Astrocyte of the spinal cord (primary cell): ENCODE data around the gene JUND.

ENCODE experiments used
- DNase-seq: peaks from one replicate; pipeline ENCODE4 v3.0.0; 2011; ENCODE audit warnings: low read depth, low spot score
- H3K4me3 ChIP-seq: 2 replicates; pipeline ENCODE4 v1.5.1; 2011; ENCODE audit warnings: low read depth, mild to moderate bottlenecking, low read length, moderate library complexity
- in situ Hi-C: cut with HindIII; loops from 2 replicates; pipeline ENCODE4 v1.10.0; 2017; ENCODE audit warnings: low sequenced_read_pairs
- TF ChIP-seq, protein P1 (sequence below): IDR thresholded peaks from 2 replicates; pipeline ENCODE4 v1.5.1; 2012; ENCODE audit warnings: low read depth, mild to moderate bottlenecking, low read length, inconsistent platforms

Gene JUND

DNA sequence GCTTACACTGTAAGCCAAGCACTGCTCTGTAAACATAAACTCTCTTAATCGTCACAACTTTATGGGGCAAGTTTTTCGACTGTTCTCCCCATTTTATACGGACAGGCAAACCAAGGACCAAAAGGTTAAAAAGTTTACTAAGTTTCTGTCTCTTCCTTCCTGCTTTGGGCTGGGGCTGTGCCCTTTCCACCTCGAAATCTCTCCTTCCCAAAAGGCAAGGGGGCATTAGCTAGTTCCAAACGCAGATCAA lies 2.2 kb downstream of the JUND start:
- TF ChIP-seq, protein P1, sequence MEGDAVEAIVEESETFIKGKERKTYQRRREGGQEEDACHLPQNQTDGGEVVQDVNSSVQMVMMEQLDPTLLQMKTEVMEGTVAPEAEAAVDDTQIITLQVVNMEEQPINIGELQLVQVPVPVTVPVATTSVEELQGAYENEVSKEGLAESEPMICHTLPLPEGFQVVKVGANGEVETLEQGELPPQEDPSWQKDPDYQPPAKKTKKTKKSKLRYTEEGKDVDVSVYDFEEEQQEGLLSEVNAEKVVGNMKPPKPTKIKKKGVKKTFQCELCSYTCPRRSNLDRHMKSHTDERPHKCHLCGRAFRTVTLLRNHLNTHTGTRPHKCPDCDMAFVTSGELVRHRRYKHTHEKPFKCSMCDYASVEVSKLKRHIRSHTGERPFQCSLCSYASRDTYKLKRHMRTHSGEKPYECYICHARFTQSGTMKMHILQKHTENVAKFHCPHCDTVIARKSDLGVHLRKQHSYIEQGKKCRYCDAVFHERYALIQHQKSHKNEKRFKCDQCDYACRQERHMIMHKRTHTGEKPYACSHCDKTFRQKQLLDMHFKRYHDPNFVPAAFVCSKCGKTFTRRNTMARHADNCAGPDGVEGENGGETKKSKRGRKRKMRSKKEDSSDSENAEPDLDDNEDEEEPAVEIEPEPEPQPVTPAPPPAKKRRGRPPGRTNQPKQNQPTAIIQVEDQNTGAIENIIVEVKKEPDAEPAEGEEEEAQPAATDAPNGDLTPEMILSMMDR = no peak
- no peak for DNase-seq
- peak overlapping the region; percentile 96 for H3K4me3 ChIP-seq
- in situ Hi-C loops = no loop called here

DNA sequence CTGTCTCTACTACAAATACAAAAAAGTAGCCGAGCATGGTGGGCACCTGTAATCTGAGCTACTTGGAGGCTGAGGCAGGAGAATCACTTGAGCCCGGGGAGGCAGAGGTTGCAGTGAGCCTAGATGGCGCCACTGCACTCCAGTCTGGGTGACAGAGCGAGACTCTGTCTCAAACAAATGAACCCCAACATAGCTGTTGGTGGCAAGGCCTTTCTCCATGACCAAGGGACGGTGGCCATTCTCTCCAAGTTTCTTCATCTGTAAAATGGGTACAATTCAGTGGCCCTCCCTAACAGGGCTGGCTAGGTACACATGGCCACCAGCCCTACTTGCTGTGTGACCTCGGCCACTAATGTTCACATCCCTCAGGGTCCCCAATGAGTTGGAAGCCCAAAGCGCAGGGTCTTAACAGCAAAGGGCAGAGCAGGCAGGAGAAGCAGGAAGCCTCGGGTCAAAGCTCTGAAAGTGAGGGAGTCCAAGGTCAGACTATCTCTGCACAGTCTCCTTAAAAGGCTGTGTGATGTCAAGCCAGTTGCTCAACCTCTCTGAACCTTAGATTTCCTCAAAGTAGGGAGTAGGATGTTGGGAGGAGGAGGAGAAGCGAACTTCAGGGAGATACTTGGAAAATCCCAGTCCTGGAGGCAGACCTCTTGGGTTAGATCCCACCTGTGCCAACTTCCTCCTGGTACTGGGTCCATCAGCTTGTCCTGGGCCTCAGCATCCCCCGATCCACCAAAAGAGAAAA lies 2.7 kb downstream of the JUND start:
- peak; percentile 33 for DNase-seq
- peak overlapping the region; percentile 96 for H3K4me3 ChIP-seq
- in situ Hi-C loops = no loop called here
- TF ChIP-seq, protein P1 = peak; percentile 30

DNA sequence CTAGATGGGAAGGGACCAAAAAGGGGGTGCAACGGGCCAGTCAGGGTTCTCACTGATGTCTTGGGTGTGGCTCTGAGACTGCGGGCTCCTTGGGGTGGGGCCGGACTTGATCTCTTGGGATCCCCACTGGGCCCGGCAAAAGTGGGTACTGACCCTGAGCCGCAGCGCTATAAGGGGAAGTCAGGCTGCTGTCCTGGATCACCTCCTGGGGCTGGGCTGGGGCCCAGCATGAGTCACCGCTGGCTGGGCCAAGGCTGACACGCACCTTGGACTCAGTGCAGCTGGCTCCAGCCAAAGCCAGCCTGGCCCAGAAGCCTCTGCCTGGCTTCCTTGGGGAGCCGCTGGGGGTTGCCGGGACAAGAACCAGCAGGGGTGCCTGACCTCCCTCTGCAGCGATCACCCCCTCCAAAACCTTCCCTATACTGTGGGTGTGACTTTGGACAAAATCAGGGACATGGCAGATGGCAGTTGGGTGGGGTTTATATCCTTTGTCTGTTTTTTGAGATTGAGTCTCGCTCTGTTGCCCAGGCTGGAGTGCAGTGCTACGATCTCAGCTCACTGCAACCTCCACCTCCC lies 6.6 kb downstream of the JUND start:
- in situ Hi-C loops = no loop called here
- peak; percentile 91 for DNase-seq
- H3K4me3 ChIP-seq = no peak overlapping the region
- TF ChIP-seq, protein P1 = no peak

DNA sequence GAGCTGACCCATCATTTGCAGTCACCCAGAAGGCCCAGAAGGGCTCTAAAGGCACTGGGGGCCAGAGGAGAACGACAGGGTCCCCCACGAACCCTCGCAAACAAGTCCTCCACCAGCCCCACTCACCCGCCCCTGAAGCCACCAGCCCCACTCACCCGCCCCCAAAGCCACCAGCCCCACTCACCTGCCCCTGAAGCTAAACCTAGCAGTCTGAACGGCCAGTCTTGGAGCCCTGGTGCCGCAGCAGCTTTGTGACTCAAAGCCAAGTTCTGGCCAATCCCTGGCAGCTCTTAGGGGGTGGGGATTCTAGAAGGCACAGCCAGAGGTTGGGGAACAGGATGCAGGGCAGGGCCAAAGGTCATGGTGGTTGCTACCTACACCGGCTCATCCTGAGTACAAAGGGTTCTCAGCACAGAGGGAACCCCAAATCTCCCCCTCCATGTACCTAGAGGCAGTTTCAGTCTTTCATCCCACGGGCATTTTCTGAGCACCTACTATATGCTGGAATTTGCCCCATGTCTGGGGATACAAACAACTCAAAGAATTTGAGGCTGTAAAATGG lies 7.1 kb downstream of the JUND start, which contains the start of gene IQCN:
Gene IQCN, minus strand, starts transcription at position 234 of the 562 bp plus-strand sequence. CDS start 4,974 bp downstream, outside the sequence.
- H3K4me3 ChIP-seq = no peak within 1 kb of the TSS
- in situ Hi-C loops = no loop called here
- TF ChIP-seq, protein P1 = no peak
- peak; percentile 51 for DNase-seq

DNA sequence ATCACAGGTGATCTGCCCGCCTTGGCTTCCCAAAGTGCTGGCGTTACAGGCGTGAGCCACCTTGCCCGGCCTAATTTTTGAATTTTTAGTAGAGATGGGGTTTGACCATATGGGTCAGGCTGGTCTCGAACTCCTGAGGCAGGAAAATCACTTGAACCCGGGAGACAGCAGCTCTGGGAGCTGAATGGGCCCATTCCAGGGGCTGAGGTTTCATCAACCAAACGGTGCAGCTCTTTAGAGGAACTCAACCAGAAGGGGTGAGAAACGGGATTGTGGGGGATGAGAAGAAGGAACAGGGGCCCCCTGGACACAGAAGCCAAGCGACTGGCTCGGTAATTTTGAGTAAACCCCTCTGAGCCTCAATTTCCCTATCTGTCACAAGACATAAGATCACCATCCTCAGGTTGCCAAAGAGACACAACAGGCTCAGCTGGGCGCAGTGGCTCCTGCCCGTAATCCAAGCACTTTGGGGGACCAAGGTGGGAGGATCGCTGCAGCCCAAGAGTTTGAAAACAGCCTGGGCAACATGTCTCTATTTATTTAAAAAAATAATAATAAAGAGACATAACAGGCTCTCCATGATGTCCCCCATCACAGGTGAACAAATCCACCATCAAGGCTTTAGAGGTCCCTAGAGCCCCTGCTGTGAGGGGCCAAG lies 7.7 kb downstream of the JUND start:
- TF ChIP-seq, protein P1 = no peak
- DNase-seq = no peak
- in situ Hi-C loops = no loop called here
- no peak overlapping the region for H3K4me3 ChIP-seq

DNA sequence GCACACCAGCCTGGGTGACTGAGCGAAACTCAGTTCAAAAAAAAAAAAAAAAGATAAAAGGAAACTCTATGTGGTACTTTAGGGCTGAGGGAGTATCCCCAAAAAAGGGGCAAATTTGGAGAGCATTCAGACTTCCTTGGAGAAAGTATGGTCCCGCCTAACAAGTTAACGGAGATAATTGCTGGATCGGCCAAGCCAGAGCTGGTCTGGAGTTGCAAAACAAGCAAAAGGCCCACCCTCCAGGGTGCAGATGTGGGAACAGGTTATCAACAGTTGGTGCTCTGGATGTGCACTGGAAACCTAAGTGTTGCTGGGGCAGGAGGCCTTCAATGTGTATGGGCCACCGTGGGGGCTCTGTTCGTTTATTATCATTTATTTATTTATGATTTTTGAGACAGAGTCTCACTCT lies 10.0 kb downstream of the JUND start:
- in situ Hi-C loops = no loop called here
- TF ChIP-seq, protein P1 = no peak
- H3K4me3 ChIP-seq = no peak overlapping the region
- no peak for DNase-seq
